HFF-Myc (cell line): Measurements from ENCODE around the gene GYS2.
"Not testable (repeated sequence)": the region's sequence is repeated elsewhere in the genome, so short reads cannot be mapped to it uniquely, and the experiment has no call there.

Experiments used
- DNase-seq: peaks from one replicate; pipeline ENCODE4 v3.0.0-alpha.2; 2011; ENCODE audit warnings: low read depth; ENCODE audit errors: extremely low read depth
- H3K4me3 ChIP-seq: replicated peaks from 2 replicates; pipeline ENCODE4 v1.5.1; 2011; ENCODE audit warnings: low read depth, mild to moderate bottlenecking, control low read depth, low read length
- TF ChIP-seq, protein P1 (sequence below): IDR thresholded peaks from 2 replicates; pipeline ENCODE4 v1.5.1; 2012; ENCODE audit warnings: mild to moderate bottlenecking, low read depth, low read length, control low read depth; ENCODE audit errors: missing control alignments

Gene GYS2

DNA sequence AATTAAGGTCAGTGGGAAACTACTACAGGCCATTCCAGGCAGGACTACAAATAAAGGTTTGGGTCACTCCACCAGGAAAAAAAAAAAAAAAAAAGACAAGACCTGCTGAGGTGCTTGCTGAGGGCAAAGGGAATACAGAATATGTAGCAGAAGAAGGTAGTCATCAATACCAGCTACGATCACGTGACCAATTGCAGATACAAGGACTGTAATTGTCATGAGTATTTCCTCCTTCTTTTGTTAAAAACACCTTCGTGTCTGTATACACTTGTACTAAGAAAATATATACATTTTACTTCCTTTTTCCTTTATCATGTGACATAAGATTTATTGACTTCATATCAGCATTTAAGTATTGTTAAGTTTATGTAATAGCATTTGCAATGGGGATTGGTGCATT lies 19.2 kb downstream of the GYS2 start:
- no peak overlapping the region for H3K4me3 ChIP-seq
- DNase-seq, result no peak
- TF ChIP-seq, protein P1, sequence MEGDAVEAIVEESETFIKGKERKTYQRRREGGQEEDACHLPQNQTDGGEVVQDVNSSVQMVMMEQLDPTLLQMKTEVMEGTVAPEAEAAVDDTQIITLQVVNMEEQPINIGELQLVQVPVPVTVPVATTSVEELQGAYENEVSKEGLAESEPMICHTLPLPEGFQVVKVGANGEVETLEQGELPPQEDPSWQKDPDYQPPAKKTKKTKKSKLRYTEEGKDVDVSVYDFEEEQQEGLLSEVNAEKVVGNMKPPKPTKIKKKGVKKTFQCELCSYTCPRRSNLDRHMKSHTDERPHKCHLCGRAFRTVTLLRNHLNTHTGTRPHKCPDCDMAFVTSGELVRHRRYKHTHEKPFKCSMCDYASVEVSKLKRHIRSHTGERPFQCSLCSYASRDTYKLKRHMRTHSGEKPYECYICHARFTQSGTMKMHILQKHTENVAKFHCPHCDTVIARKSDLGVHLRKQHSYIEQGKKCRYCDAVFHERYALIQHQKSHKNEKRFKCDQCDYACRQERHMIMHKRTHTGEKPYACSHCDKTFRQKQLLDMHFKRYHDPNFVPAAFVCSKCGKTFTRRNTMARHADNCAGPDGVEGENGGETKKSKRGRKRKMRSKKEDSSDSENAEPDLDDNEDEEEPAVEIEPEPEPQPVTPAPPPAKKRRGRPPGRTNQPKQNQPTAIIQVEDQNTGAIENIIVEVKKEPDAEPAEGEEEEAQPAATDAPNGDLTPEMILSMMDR, result no peak

DNA sequence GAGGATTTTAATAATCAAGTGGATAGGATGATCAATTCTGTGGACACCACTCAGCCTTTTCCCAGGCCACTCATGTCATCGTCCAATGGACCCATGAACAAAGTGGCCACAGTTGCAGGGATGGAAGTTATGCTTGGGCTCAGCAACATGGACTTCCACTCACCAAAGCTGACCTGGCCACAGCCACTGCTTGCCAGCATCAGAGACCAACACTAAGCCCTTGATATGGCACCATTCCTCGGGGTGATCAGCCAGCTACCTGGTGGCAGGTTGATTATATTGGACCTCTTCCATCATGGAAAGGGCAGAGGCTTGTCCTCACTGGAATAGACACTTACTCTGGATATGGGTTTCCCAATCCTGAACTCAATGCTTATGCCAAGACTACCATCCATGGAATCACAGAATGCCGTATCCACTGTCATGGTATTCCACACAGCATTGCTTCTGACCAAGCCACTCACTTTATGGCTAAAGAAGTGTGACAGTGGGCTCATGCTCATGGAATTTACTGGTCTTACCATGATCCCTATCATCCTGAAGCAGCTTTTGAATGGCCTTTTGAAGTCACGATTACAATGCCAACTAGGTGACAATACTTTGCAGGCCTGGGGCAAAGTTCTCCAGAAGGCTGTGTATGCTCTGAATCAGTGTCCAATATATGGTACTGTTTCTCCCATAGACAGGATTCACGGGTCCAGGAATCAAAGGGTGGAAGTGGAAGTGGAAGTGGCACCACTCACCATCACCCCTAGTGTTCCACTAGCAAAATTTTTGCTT lies 20.1 kb downstream of the GYS2 start:
- not testable (repeated sequence) for H3K4me3 ChIP-seq, DNase-seq

- DNase-seq, result no peak
- no peak overlapping the region for H3K4me3 ChIP-seq
- TF ChIP-seq, protein P1, result no peak
Observed at GRCh38 chr12:21583587-21583986, 21.1 kb downstream of the GYS2 start.

DNA sequence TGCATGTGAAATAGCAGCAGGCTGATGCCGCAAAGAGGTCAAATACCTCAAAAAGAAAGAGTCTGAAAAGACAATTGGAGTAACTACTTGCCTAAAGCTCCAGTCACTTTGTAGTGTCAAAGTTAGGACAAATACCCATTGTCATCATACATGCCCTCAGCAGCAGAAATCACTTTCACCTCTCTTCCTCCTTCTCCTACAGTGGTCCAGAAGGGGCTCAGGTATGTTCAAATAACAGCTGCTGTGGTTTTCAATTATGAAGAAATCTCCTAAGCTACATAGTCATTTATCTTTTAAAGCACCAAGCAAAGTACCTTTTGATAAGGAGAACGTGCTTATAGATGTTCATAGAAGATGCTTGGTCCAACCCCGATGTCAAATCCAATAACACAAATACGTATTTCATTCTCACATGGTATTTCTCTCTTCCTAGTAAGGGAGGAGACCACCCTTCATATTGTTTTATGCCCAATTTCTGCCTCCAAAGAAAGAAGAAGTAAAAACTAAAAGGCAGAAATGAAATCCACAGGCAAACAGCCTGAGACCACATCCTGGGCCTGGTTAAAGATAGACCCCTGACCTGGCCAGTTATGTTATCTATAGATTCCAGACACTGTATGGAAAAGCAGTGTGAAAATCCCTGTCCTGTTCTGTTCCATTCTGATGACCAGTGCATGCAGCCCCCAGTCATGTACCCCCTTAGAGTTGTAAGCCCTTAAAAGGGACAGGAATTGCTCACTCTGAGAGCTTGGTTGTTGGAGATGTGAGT lies 23.7 kb downstream of the GYS2 start:
- TF ChIP-seq, protein P1, result no peak
- DNase-seq, result no peak
- H3K4me3 ChIP-seq, result no peak overlapping the region

GRCh38 chr12:21577516-21577915 lies 27.1 kb downstream of the GYS2 start:
- no peak overlapping the region for H3K4me3 ChIP-seq
- DNase-seq, result no peak
- TF ChIP-seq, protein P1, result no peak

GRCh38 chr12:21576431-21576830 lies 28.2 kb downstream of the GYS2 start:
- H3K4me3 ChIP-seq, result no peak overlapping the region
- no peak for DNase-seq
- TF ChIP-seq, protein P1, result no peak

GRCh38 chr12:21573733-21574358 lies 30.8 kb downstream of the GYS2 start:
- TF ChIP-seq, protein P1, result no peak
- H3K4me3 ChIP-seq, result no peak overlapping the region
- no peak for DNase-seq
